Activated naive CD4-positive, alpha-beta T cell treated with anti-CD3 and anti-CD28 coated beads, Interleukin-2, amount 50 U/mL, for 16 hours (primary cell): Measurements from ENCODE around the gene SYNGAP1.
"Not testable (repeated sequence)": the region's sequence is repeated elsewhere in the genome, so short reads cannot be mapped to it uniquely, and the experiment has no call there.

Experiments
- DNase-seq: peaks from one replicate; pipeline ENCODE4 v3.0.0-alpha.2; 2020

Gene SYNGAP1

GRCh38 chr6:33440649-33441309, 20.9 kb downstream of the SYNGAP1 start:
- no peak for DNase-seq

GRCh38 chr6:33441457-33441856, 21.6 kb downstream of the SYNGAP1 start:
- DNase-seq: no peak

- DNase-seq: no peak
These were observed 22.4 kb downstream of the SYNGAP1 start for GRCh38 chr6:33442283-33442682.

- DNase-seq: no peak
These were observed 23.2 kb downstream of the SYNGAP1 start for GRCh38 chr6:33443025-33443424.

- no peak for DNase-seq
These were observed 24.0 kb downstream of the SYNGAP1 start for GRCh38 chr6:33443619-33444504.

GRCh38 chr6:33445119-33445603, 25.3 kb downstream of the SYNGAP1 start:
- no peak for DNase-seq

GRCh38 chr6:33446356-33446755, 26.5 kb downstream of the SYNGAP1 start:
- DNase-seq: no peak

GRCh38 chr6:33450434-33450833, 30.6 kb downstream of the SYNGAP1 start:
- no peak for DNase-seq

- DNase-seq: no peak
These were observed 31.7 kb downstream of the SYNGAP1 start for GRCh38 chr6:33451606-33452005.

- DNase-seq: no peak
These were observed 32.6 kb downstream of the SYNGAP1 start for GRCh38 chr6:33452496-33452895.

GRCh38 chr6:33453393-33454008, 33.6 kb downstream of the SYNGAP1 start:
- DNase-seq: no peak

- DNase-seq: peak; percentile 94
These were observed 34.4 kb downstream of the SYNGAP1 start, which contains the start of gene ZBTB9 for GRCh38 chr6:33454009-33454946. TSS of gene ZBTB9 (plus strand) at chr6:33454576. CDS start at chr6:33455101, 525 bp downstream.

GRCh38 chr6:33455051-33455450, 35.2 kb downstream of the SYNGAP1 start:
- no peak for DNase-seq

GRCh38 chr6:33456156-33456555, 36.3 kb downstream of the SYNGAP1 start:
- DNase-seq: no peak

- DNase-seq: no peak
These were observed 38.8 kb downstream of the SYNGAP1 start for GRCh38 chr6:33458676-33459075.

- no peak for DNase-seq
These were observed 39.4 kb downstream of the SYNGAP1 start for GRCh38 chr6:33459226-33459625.

GRCh38 chr6:33466075-33466735, 46.3 kb downstream of the SYNGAP1 start:
- no peak for DNase-seq

GRCh38 chr6:33467091-33467490, 47.2 kb downstream of the SYNGAP1 start:
- no peak for DNase-seq

- no peak for DNase-seq
These were observed 49.8 kb downstream of the SYNGAP1 start for GRCh38 chr6:33469661-33470060.

GRCh38 chr6:33477864-33478263, 58.0 kb downstream of the SYNGAP1 start:
- no peak for DNase-seq

- no peak for DNase-seq
These were observed 61.3 kb downstream of the SYNGAP1 start for GRCh38 chr6:33481192-33481591.

GRCh38 chr6:33482620-33483019, 62.8 kb downstream of the SYNGAP1 start:
- not testable (repeated sequence) for DNase-seq
